Adrenal gland (tissue), 12 donors: ENCODE results near the gene FADS2. TPM values are rescaled to one million over a fixed set of nuclear protein-coding genes. Genes with fewer than 3 reads are reported as not detected.

Source experiments
- DNase-seq, 7 donors: peaks; one replicate each; pipeline ENCODE4 v3.0.0-alpha.2; 2019 to 2020
- H3K27ac ChIP-seq, 5 donors: fragments of 200-600 bp; sonication (generic) in 4 of 5; 1 replicate in 3 of 5; 2 replicates in 2 of 5; pipeline versions ENCODE4 v1.5.1 to v1.8.0; 2016 to 2020; ENCODE audit warnings: mild to moderate bottlenecking in 1 of 5
- H3K27me3 ChIP-seq: fragments of 200-600 bp; 2 replicates; pipeline ENCODE4 v1.8.0; 2021
- H3K36me3 ChIP-seq, 2 donors: fragments of 200-600 bp; replicated peaks in 1 of 2; 1 replicate in 1 of 2; 2 replicates in 1 of 2; pipeline versions ENCODE4 v1.5.1 to v1.8.0; 2018 to 2022
- H3K4me1 ChIP-seq, 2 donors: fragments of 200-600 bp; replicated peaks in 1 of 2; 1 replicate in 1 of 2; 2 replicates in 1 of 2; pipeline versions ENCODE4 v1.5.1 to v1.8.0; 2018 to 2021
- H3K4me3 ChIP-seq, 4 donors: fragments of 200-600 bp; sonication (generic) in 3 of 4; one replicate each; pipeline ENCODE4 v1.5.1; 2016 to 2018
- H3K9me3 ChIP-seq, 3 donors: fragments of 200-600 bp; sonication (generic) in 1 of 3; replicated peaks in 1 of 3; 1 replicate in 2 of 3; 2 replicates in 1 of 3; pipeline versions ENCODE4 v1.5.1 to v1.8.0; 2016 to 2021
- POLR2A ChIP-seq, 2 donors: fragments of 450-650 bp; IDR thresholded peaks; one replicate each; pipeline ENCODE4 v1.6.1; 2017; ENCODE audit warnings: antibody characterized with exemption in 2 of 2, mild to moderate bottlenecking in 2 of 2, moderate library complexity in 1 of 2
- WGBS, 4 donors: extraction: QIAGEN DNeasy Blood & Tissue Kit in 2 of 4; methylation state at CpG; one replicate each; pipeline versions ENCODE4 v1.1.5 to v1.1.7; 2013 to 2017; 5-methylcytosine and 5-hydroxymethylcytosine counted together
- intact Hi-C, 2 donors: fragments of 100-400 bp; cut with DNase I; formaldehyde crosslinking; loops; one replicate each; pipeline versions ENCODE4 v1.14.1 to v1.15.0; 2022 to 2023
- polyA plus RNA-seq, 3 donors: library from polyadenylated mRNA; stranded (reverse); fragments of 200-250 nt in 2 of 3; fragments of 350-450 nt in 1 of 3; fragmentation: Illumina TruSeq in 1 of 3; extraction: RNeasy Lipid Tissue Mini Kit (QIAGEN cat#74804) in 1 of 3; gene quantifications; one replicate each; pipeline ENCODE4 v1.2.3, GENCODE V29; 2013 to 2014
- total RNA-seq, 9 donors: library from RNA; depleted of rRNA in 4 of 9; stranded (reverse); fragments of >200 nt in 4 of 9; fragments of 120-200 nt in 1 of 9; fragmentation: NEBNext Ultra II Directional in 1 of 9; extraction: Animal tissue kit (Norgen Biotek cat#: 25700) in 1 of 9; gene quantifications; one replicate each; pipeline versions ENCODE4 v1.1.0 to v1.2.4, GENCODE V29; 2013 to 2023
- TF ChIP-seq, protein P1 (sequence below), 6 experiments: fragments of 450-650 bp in 4 of 6; fragments of 200-600 bp in 2 of 6; sonication (generic) in 1 of 6; IDR thresholded peaks; 1 replicate in 5 of 6; 2 replicates in 1 of 6; pipeline versions ENCODE4 v1.5.1 to v1.8.0; 2016 to 2021; ENCODE audit warnings: antibody characterized with exemption in 6 of 6, mild to moderate bottlenecking in 2 of 6, moderate library complexity in 1 of 6
- donor health status: healthy with polysubstance abuse.
- donor health status: Bipolar disorder and iron deficiency.
- donor health status: DM: yes; HTN: yes; CAD: no.
- donor health status: DM: no; HTN: no; CAD: no.
- donor health status: DM: no; HTN: no; CAD: no.
- donor health status: DM: yes; HTN: yes; CAD: no.

The FADS2 gene
- total and polyA plus RNA-seq, 12 donors = 134 to 1,327 (median 488) TPM

DNA sequence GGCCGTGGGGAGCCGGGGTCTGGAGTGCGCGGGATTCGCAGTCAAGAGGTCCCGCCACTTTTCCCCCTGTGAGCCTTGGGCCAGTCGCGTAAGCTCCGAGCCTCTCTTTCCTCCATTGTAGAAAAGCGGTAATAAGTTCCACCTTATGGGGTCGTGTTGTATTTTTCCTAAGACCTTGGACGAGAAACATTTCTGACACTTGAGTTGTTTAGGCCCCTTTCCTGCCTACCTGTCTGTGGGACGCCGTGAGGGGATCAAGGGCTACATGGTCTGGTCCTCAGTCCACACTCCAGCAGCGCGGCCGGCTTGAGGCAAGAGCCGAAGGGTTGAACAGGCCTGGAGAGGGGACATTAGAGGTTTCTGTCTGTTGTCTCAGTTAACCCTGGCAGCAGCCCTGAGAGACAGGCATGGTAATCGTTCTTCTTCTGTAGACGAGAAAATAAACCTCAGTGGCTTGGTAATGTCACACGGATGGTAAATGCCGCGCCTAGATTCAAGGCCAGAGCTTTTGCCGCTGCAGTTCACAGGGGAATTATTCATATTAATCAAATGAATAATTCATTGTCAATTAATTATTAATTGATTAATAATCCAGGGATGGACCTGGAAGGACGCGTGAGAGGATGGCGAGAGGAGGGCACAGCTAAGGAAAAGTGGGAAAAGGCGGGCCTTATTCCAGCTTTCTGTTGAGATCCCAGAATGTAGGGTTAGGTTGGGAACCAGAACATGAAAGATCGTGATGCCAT is 34.8 kb upstream of the FADS2 start:
- Histone ChIP-seq H3K4me1 (peaks cover 5 to 24% of the 10 kb centered on the region in 2 donors), H3K9me3 (no peaks in the 10 kb centered on the region), H3K27me3 (no peaks in the 10 kb centered on the region), H3K27ac (peak overlapping the region in 4 of 5 donors; percentile 89 to 97 (median 93)), H3K4me3 (peak overlapping the region; percentile 36 to 70 (median 54)), H3K36me3 (peaks cover 0 to 23% of the 10 kb centered on the region in 2 donors)
- TF ChIP-seq, protein P1, sequence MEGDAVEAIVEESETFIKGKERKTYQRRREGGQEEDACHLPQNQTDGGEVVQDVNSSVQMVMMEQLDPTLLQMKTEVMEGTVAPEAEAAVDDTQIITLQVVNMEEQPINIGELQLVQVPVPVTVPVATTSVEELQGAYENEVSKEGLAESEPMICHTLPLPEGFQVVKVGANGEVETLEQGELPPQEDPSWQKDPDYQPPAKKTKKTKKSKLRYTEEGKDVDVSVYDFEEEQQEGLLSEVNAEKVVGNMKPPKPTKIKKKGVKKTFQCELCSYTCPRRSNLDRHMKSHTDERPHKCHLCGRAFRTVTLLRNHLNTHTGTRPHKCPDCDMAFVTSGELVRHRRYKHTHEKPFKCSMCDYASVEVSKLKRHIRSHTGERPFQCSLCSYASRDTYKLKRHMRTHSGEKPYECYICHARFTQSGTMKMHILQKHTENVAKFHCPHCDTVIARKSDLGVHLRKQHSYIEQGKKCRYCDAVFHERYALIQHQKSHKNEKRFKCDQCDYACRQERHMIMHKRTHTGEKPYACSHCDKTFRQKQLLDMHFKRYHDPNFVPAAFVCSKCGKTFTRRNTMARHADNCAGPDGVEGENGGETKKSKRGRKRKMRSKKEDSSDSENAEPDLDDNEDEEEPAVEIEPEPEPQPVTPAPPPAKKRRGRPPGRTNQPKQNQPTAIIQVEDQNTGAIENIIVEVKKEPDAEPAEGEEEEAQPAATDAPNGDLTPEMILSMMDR (IDR thresholded peaks at IDR 0.05) = no peak
- TF ChIP-seq POLR2A (IDR thresholded peaks at IDR 0.05) = no peak
- 3 to 5% (median 4%) methylated on average over 17 to 29 of the region's 29 CpGs for WGBS, 4 donors
- intact Hi-C loops = no loop called here
- DNase-seq = no peak

DNA sequence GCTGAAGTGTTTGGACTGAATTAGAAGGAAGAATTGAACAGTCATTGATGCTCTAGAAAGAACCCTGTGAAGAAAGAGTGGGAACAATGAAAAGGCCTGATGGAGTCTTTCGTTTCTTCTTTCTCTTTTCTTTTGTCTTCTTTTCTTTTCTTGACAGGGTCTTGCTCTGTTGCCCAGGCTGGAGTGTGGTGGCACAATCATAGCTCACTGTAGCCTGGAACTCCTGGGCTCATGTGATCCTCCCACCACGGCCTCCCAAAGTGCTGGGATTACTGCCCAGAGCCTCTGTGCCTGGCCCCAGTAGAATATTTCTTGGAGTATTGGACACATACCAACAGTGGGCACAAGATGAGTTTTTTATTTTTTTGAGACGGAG is 34.3 kb upstream of the FADS2 start:
- intact Hi-C loops = no loop called here
- 51 to 75% (median 64%) methylated on average over 2 to 3 of the region's 3 CpGs for WGBS, 4 donors
- Histone ChIP-seq H3K9me3 (no peaks in the 10 kb centered on the region), H3K4me1 (peaks cover 5 to 24% of the 10 kb centered on the region in 2 donors), H3K4me3 (no peak overlapping the region), H3K27ac (no peak overlapping the region), H3K27me3 (no peaks in the 10 kb centered on the region), H3K36me3 (peaks cover 0 to 17% of the 10 kb centered on the region in 2 donors)
- TF ChIP-seq, protein P1 (IDR thresholded peaks at IDR 0.05) = no peak
- TF ChIP-seq POLR2A (IDR thresholded peaks at IDR 0.05) = no peak
- no peak for DNase-seq

DNA sequence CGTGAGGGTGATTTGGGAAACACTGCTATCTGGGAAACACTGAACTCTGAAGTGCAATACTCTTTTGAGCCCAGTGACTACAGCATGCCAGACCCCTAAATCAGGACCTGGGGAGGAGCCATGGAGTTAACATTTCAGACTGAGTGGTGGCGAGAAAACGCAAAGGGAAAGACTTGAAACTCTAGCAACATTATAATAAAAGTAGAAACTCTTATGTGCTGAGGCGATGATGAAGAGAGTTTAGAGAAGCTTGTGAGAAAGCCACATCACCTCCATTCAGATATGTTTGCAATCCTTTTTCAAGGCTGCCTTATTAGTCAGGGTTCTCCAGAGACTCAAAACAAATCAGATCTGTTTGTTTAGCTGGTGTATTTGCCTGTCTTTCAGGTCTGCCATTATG is 33.5 kb upstream of the FADS2 start:
- H3K4me1 ChIP-seq = peaks cover 5 to 24% of the 10 kb centered on the region in 2 donors
- intact Hi-C loops = no loop called here

DNA sequence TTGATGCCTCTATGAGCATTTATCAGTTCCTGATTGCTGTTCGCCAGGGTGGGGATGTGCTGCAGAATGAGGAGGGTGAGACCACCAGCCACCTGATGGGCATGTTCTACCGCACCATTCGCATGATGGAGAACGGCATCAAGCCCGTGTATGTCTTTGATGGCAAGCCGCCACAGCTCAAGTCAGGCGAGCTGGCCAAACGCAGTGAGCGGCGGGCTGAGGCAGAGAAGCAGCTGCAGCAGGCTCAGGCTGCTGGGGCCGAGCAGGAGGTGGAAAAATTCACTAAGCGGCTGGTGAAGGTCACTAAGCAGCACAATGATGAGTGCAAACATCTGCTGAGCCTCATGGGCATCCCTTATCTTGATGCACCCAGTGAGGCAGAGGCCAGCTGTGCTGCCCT is 32.6 kb upstream of the FADS2 start:
- Histone ChIP-seq H3K36me3 (peaks cover 0 to 1% of the 10 kb centered on the region in 2 donors), H3K9me3 (no peaks in the 10 kb centered on the region), H3K27ac (no peak overlapping the region), H3K4me3 (no peak overlapping the region), H3K4me1 (peaks cover 5 to 24% of the 10 kb centered on the region in 2 donors), H3K27me3 (no peaks in the 10 kb centered on the region)
- intact Hi-C loops = loop anchor here in 1 of 2 donors (5.0 kb wide), 1 partner anchor 82 kb away; no protein-coding TSS in a partner anchor
- WGBS, 4 donors = 70 to 82% (median 78%) methylated on average over 12 of the region's 12 CpGs
- no peak for TF ChIP-seq POLR2A (IDR thresholded peaks at IDR 0.05)
- DNase-seq = peak in 1 of 7 donors; percentile 44

More for the DNA sequence above, 33.5 kb upstream of the FADS2 start:
- Histone ChIP-seq H3K36me3 (peaks cover 0 to 10% of the 10 kb centered on the region in 2 donors), H3K4me3 (no peak overlapping the region), H3K27ac (no peak overlapping the region), H3K27me3 (no peaks in the 10 kb centered on the region), H3K9me3 (no peaks in the 10 kb centered on the region)
- 80 to 92% (median 88%) methylated on average over 4 of the region's 4 CpGs for WGBS, 4 donors
- TF ChIP-seq, protein P1 (IDR thresholded peaks at IDR 0.05) = no peak
- no peak for TF ChIP-seq POLR2A (IDR thresholded peaks at IDR 0.05)
- no peak for DNase-seq
